Nucleus accumbens (tissue), 56 donors: ENCODE results near the gene JAZF1.
"Not testable (repeated sequence)": the region's sequence is repeated elsewhere in the genome, so short reads cannot be mapped to it uniquely, and the experiment has no call there.

Experiments
- DNase-seq, 56 donors: peaks; one replicate each; lab custom pipeline; 2025; lab: John Stamatoyannopoulos, UW

Gene JAZF1

GRCh38 chr7:28020302-28020940 is 160.2 kb downstream of the JAZF1 start:
- DNase-seq: peak in 49 of 56 donors; percentile 8 to 84 (median 57)

DNA sequence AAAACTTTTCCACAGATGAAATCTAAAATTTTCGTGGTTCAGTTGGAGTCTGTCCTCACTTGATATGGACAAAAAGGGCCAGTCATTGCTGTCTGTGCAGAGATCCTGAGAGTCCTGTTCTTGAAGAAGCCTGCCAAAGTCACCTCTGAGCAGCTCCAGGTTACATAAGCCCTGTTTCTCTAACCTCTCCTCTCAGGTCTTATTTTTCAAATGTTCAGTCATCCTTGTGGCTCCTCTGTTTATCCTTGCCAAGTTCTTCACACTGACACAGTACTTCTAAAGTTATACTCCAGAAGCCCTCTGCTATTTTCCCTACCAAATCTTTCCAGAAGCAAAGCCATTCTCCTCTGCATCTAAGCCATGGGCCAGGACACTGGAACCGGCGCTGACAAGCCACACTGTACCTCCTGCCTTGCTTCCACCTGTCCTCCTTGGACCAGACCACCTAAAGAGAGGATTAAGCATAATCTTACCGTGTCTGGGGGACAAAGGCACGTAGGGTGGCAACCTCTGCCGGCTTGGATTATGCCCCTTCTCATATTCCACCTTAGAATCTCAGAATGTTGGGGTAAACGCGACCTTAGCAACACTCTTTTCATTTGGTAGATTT is 161.6 kb downstream of the JAZF1 start:
- no peak for DNase-seq

DNA sequence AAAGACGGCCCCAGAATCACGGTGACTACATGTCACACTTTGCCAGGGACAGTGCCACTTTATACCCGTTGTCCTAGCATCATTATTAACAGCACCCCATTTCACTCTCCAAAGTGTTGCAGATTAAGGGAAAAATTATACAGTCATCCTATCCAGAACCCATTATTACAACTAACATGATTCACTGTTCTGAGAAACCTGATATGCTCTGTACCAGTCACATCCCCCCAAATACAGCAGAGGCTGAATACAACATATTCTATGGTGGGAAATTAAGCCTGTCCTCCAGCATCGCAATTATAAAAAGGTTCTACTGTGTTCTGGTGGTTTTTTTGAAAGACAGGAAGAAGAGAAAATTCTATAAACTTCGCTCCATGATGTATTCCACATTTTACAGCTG is 162.1 kb downstream of the JAZF1 start:
- no peak for DNase-seq

GRCh38 chr7:28018020-28018419 is 162.6 kb downstream of the JAZF1 start:
- peak in 1 of 56 donors; percentile 9 for DNase-seq

GRCh38 chr7:28017372-28017771 is 163.2 kb downstream of the JAZF1 start:
- no peak for DNase-seq

GRCh38 chr7:28016297-28016696 is 164.3 kb downstream of the JAZF1 start:
- no peak for DNase-seq

DNA sequence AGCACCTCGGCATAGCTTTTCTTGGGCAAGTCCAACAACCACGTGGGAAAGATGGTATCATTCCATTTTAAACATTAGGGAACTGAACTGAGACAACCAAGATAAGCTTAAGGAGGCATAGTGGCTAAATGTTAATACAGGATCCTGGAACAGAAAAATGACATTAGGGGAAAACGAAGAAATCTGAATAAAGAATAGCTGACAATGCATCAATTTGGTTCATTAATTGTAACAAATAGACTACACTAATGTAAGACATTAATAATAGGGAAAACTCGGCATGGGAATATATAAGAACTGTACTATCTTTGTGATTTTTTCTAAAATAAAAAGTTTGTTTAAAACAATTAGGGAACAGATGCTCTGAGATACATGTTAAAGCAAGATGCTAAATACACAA is 165.4 kb downstream of the JAZF1 start:
- no peak for DNase-seq

GRCh38 chr7:28014340-28014739 is 166.3 kb downstream of the JAZF1 start:
- DNase-seq: not testable (repeated sequence)

DNA sequence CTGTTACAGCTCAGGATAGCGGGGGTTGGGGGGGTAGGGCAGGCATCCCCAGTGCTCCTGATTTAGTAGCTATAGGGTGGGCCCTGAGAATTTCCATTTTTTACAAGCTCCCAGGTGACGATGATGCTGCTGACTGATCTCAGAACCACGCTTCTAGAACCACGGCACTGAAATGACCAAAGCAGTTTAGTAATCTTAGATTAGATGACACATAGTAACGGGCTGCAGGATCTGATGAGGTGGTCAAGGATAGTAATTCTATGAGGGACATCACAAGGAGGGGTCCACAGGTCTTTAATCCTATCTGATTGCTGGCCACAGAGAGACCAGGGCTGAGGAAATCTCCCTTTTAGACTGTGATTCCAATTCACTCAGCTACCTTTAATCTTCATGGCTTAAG is 167.2 kb downstream of the JAZF1 start:
- DNase-seq: no peak

DNA sequence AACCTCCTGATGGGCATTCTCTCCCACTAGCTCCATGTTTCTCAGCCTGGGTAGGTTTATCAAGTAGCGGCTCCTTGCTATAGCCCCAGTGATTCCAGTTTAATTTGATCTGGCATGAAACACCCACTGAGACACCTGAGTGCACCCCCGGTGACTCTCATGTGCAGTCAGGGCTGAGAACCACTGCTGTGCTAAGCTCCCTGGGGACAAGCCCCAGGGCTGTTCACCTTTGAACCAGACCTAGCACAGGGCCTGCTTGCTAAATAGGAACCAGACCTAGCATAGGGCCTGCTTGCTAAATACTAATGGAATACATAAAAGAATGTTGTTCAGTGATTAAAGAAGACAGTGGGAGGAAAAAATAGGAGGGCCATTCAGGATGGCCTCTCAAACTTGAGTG is 167.6 kb downstream of the JAZF1 start:
- DNase-seq: no peak

DNA sequence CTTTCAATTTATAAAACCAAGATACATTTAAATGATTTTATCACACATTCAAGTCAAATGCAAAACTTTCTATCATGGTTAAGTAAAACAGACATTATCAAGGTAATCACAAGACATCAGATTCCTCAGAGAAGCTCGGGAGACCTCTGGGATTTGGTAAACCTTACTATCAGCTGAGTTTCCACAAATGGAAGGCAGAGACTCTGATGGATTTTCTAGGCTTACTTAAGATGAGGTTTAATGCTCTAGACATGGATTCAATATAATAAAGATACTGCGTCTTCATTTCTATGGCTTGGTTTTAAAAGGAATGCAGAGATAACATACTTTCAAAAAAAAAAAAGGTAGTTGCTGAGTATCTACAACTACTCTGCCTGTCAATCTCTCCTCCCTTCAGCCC is 171.7 kb downstream of the JAZF1 start:
- no peak for DNase-seq

GRCh38 chr7:28008171-28008570 is 172.4 kb downstream of the JAZF1 start:
- peak in 4 of 56 donors; percentile 13 to 57 (median 21) for DNase-seq

GRCh38 chr7:28006491-28006890 is 174.1 kb downstream of the JAZF1 start:
- DNase-seq: no peak

DNA sequence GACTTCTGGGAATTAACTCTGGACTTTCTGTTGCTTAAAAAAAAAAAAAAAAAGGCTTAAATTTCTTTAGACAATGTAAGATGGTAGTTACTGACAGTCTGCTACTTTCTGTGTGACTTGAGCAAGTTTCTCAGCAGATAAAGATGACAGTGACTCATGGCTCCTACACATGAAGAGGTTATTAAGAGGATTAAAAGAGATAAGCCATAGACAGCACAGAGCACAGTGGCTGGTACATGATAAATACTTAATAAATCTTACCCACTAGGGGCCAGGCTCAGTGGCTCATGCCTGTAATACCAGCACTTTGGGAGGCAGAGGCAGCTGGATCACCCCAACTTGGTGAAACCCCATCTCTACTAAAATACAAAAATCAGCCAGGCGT is 174.8 kb downstream of the JAZF1 start:
- DNase-seq: no peak

DNA sequence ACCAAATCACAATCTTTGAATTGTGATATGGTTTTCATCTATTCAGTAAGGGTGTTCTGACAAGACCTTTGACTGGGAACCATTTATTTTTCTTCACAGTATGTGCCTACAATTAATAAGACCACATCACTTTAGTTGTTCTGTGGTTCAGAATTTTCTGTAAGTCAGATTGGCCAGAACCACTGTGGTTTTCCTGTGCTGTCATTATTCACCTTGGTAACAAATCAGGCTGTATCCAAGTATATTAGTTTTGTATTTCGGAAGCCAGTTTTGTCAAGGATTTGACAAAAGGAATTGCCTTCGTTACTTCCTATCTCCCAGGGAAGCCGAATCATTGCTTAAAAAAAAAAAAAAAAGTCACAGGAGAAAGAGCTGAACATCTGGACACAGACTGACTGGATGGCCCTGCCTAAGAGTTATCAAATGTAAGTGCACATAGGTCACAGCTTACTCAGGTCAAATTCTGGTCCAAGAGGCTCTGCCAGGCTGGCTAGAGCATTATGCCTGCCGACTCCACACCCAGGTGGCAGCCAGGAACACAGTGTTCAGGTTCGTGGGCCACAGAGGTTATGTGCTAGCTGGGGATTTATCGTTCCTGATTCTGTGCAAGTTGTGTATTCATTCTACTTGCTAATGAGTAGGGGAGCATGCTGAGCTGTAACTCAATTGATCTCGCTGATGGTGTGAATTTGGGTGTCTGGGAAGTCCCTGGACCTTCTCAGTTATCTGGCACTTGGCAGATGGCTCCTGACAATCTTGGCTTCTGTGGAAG is 175.3 kb downstream of the JAZF1 start:
- no peak for DNase-seq

- DNase-seq: peak in 5 of 56 donors; percentile 10 to 33 (median 26)
Measured at GRCh38 chr7:28003408-28003807, 177.2 kb downstream of the JAZF1 start.

DNA sequence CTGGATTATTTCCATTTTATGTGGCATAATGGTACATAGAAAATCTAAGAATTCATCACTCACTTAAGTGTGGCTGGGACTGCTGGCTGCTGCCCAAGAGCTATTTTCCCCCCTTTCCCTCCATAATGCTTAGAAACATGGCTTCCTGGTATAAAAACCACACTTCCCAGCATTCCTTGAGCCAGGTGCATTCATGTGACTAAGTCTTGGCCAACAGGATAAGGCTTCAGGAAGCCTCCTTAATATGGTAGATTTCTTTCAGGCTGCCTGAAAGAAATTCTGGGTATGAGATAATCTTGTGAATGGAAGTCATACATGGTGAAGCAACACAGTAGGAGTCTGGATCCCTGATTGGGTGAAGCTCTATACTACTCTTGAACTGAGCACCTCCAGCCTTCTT is 178.0 kb downstream of the JAZF1 start:
- DNase-seq: no peak

DNA sequence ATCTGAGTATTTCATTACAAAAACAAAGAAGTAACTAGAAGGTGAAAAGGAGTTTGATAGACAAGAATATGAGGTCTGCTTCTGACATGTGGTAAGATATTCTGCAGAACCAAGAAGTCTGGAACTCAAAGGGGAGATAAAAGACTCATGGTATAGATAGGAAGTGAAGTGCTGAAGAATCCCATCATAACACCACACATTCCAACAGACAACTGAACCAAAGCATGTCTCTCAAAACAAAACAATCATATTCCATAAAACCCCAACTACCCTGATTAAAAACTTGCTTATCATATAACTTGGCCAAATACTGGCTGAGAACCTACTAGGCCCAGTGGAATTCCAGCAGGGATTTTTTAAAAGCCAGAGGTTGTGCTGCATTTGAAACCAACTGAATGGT is 178.7 kb downstream of the JAZF1 start:
- no peak for DNase-seq

DNA sequence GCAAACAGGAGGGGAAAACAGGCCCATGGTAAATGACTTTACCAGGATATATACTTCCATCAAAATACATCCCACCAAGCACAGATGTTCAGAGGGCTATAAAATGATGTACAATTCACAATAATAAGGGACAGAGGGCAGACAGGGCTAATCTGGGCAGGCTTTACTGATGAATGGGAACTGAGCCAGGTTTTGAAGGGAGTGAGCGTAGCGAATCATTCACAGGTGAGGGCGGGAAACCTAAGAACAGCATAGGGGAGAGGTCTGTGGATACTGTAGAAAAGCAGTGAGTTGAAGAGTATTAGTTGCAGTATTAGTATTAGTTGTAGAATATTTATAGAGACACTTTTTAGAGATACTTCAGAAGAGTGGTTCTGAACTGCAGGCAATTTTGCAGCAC is 180.8 kb downstream of the JAZF1 start:
- DNase-seq: no peak

GRCh38 chr7:27998382-27998781 is 182.2 kb downstream of the JAZF1 start:
- DNase-seq: no peak

GRCh38 chr7:27997188-27997707 is 183.3 kb downstream of the JAZF1 start:
- DNase-seq: no peak

GRCh38 chr7:27996141-27996540 is 184.5 kb downstream of the JAZF1 start:
- no peak for DNase-seq
